GM12878 (cell line): ENCODE data around the gene VTN.

Experiments
- CHD4 ChIP-seq: fragments of 200-600 bp; sonication (generic); IDR thresholded peaks from 2 replicates; pipeline ENCODE4 v1.6.1; 2016; ENCODE audit warnings: mild to moderate bottlenecking
- CREM ChIP-seq: IDR thresholded peaks from 2 replicates; pipeline ENCODE4 v1.6.1; 2014; ENCODE audit warnings: antibody characterized with exemption, low read depth
- GABPA ChIP-seq: IDR thresholded peaks from 2 replicates; pipeline ENCODE4 v1.6.1; 2014; ENCODE audit warnings: antibody characterized with exemption, low read depth, mild to moderate bottlenecking, inconsistent platforms
- KDM1A ChIP-seq: fragments of 200-600 bp; sonication (generic); IDR thresholded peaks from 2 replicates; pipeline ENCODE4 v1.6.1; 2016; ENCODE audit warnings: borderline replicate concordance
- POLR2A ChIP-seq: IDR thresholded peaks from 2 replicates; pipeline ENCODE4 v1.6.1; 2011; ENCODE audit warnings: low read depth, mild to moderate bottlenecking, low read length
- TF ChIP-seq, protein P1 (sequence below): fragments of 450-650 bp; IDR thresholded peaks from 2 replicates; pipeline ENCODE4 v1.6.1; 2017; ENCODE audit warnings: mild to moderate bottlenecking, moderate library complexity
- TF ChIP-seq, protein P2 (sequence below): IDR thresholded peaks from 2 replicates; pipeline ENCODE4 v1.6.1; 2012; ENCODE audit warnings: low read depth, low read length, improper control_type of control experiment
- TF ChIP-seq, protein P3 (sequence below): IDR thresholded peaks from 2 replicates; pipeline ENCODE4 v1.6.1; 2011; ENCODE audit warnings: low read depth, mild to moderate bottlenecking, low read length, moderate library complexity, borderline replicate concordance; ENCODE audit errors: extremely low read depth

DNA sequence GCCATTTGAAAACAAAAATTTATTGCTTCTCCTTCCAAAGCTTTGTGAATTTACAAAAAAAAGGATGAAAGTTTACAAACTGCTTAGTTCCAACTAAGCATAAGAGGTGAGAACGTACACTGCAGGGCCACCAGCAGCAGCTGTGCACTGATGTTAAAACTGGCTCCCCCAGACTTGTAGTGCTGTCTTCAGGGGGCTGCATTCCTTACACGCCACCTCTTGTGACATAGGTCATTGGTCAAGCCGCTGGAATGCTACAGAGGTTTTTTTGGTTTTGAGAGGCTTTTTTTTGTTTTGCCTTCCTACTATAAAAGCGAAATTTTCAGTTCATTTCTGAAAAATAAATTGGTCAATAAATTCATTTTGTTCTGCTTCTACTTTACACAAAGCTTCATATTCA, 41.8 kb downstream of the VTN start:
- TF ChIP-seq, protein P1, sequence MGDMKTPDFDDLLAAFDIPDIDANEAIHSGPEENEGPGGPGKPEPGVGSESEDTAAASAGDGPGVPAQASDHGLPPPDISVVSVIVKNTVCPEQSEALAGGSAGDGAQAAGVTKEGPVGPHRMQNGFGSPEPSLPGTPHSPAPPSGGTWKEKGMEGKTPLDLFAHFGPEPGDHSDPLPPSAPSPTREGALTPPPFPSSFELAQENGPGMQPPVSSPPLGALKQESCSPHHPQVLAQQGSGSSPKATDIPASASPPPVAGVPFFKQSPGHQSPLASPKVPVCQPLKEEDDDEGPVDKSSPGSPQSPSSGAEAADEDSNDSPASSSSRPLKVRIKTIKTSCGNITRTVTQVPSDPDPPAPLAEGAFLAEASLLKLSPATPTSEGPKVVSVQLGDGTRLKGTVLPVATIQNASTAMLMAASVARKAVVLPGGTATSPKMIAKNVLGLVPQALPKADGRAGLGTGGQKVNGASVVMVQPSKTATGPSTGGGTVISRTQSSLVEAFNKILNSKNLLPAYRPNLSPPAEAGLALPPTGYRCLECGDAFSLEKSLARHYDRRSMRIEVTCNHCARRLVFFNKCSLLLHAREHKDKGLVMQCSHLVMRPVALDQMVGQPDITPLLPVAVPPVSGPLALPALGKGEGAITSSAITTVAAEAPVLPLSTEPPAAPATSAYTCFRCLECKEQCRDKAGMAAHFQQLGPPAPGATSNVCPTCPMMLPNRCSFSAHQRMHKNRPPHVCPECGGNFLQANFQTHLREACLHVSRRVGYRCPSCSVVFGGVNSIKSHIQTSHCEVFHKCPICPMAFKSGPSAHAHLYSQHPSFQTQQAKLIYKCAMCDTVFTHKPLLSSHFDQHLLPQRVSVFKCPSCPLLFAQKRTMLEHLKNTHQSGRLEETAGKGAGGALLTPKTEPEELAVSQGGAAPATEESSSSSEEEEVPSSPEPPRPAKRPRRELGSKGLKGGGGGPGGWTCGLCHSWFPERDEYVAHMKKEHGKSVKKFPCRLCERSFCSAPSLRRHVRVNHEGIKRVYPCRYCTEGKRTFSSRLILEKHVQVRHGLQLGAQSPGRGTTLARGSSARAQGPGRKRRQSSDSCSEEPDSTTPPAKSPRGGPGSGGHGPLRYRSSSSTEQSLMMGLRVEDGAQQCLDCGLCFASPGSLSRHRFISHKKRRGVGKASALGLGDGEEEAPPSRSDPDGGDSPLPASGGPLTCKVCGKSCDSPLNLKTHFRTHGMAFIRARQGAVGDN, result no peak
- TF ChIP-seq, protein P2, sequence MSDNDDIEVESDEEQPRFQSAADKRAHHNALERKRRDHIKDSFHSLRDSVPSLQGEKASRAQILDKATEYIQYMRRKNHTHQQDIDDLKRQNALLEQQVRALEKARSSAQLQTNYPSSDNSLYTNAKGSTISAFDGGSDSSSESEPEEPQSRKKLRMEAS, result no peak
- TF ChIP-seq POLR2A (no peak), CREM (no peak), CHD4 (no peak), KDM1A (no peak), GABPA (no peak)
- TF ChIP-seq, protein P3, sequence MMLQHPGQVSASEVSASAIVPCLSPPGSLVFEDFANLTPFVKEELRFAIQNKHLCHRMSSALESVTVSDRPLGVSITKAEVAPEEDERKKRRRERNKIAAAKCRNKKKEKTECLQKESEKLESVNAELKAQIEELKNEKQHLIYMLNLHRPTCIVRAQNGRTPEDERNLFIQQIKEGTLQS, result no peak
